Endothelial cell of umbilical vein (primary cell): Measurements from ENCODE around the gene WDR6. TPM values are rescaled to one million over a fixed set of nuclear protein-coding genes. Genes with fewer than 3 reads are reported as not detected.
"Not testable (repeated sequence)": the region's sequence is repeated elsewhere in the genome, so short reads cannot be mapped to it uniquely, and the experiment has no call there.

Experiments
- BruUV-seq: library from RNA; stranded (reverse); fragments of 400-500 nt; replicated peaks from 2 replicates; lab custom pipeline; 2021; lab: Mats Ljungman, UMichigan
- CTCF ChIA-PET: fragments of 300-600, 350-600 bp; sonication (Branson Sonifier 250); formaldehyde crosslinking; loops from one replicate; lab custom pipeline; 2021; ENCODE audit warnings: antibody characterized with exemption, inconsistent platforms; lab: Charles Lee
- POLR2A ChIA-PET: fragments of 300-600, 350-600 bp; sonication (Branson Sonifier 250); formaldehyde crosslinking; loops from one replicate; lab custom pipeline; 2021; ENCODE audit warnings: antibody characterized with exemption, inconsistent platforms; lab: Charles Lee
- DNase-seq: peaks from one replicate; pipeline ENCODE4 v3.0.0-alpha.2; 2011; ENCODE audit warnings: low read depth, low spot score
- FAIRE-seq: peaks from 2 replicates; lab custom pipeline; 2011; peaks lifted over from hg19 to GRCh38; lab: Jason Lieb, UNC
- H2AFZ ChIP-seq: 2 replicates; pipeline ENCODE4 v1.6.0; 2012; ENCODE audit warnings: low read depth, low read length, control low read depth, inconsistent platforms
- H3K27ac ChIP-seq: 2 replicates; pipeline ENCODE4 v1.5.1; 2011; ENCODE audit warnings: low read depth, mild to moderate bottlenecking, control low read depth, low read length, moderate library complexity; ENCODE audit not compliant: insufficient read depth
- H3K27me3 ChIP-seq, 2 experiments: 2 replicates each; pipeline versions ENCODE4 v1.6.0 to v1.6.1; 2011; ENCODE audit warnings: low read length in 2 of 2, mixed read lengths in 1 of 2; ENCODE audit not compliant: control insufficient read depth in 2 of 2, insufficient read depth in 2 of 2
- H3K36me3 ChIP-seq, 2 experiments: 2 replicates in 1 of 2; 3 replicates in 1 of 2; pipeline ENCODE4 v1.5.1; 2011; ENCODE audit warnings: low read length in 2 of 2, mild to moderate bottlenecking in 1 of 2, moderate library complexity in 1 of 2; ENCODE audit not compliant: control insufficient read depth in 2 of 2, insufficient read depth in 2 of 2; ENCODE audit errors: extremely low read depth in 1 of 2
- H3K4me1 ChIP-seq: 3 replicates; pipeline ENCODE4 v1.5.1; 2011; ENCODE audit warnings: mild to moderate bottlenecking, low read length; ENCODE audit not compliant: control insufficient read depth, insufficient read depth; ENCODE audit errors: extremely low read depth
- H3K4me2 ChIP-seq: 2 replicates; pipeline ENCODE4 v1.6.1; 2011; ENCODE audit warnings: low read length, control low read depth, mixed read lengths; ENCODE audit not compliant: insufficient read depth
- H3K4me3 ChIP-seq, 3 experiments: fragments of 200-600 bp in 1 of 3; sonication (generic), shearing (Covaris generic) in 1 of 3; replicated peaks in 1 of 3; 2 replicates each; pipeline ENCODE4 v1.5.1; 2011 to 2016; ENCODE audit warnings: control low read depth in 3 of 3, low read length in 3 of 3, mild to moderate bottlenecking in 2 of 3, inconsistent platforms in 1 of 3, low read depth in 1 of 3, moderate library complexity in 1 of 3; ENCODE audit not compliant: insufficient read depth in 1 of 3
- H3K79me2 ChIP-seq: 2 replicates; pipeline ENCODE4 v1.6.0; 2012; ENCODE audit warnings: low read length, inconsistent platforms; ENCODE audit not compliant: control insufficient read depth, insufficient read depth
- H3K9ac ChIP-seq: replicated peaks from 2 replicates; pipeline ENCODE3; 2011; ENCODE audit warnings: low read length, control low read depth; ENCODE audit not compliant: insufficient read depth; ENCODE audit errors: extremely low read depth
- H3K9me1 ChIP-seq: replicated peaks from 3 replicates; pipeline ENCODE4 v1.6.0; 2011; ENCODE audit warnings: mild to moderate bottlenecking, low read length; ENCODE audit not compliant: control insufficient read depth, insufficient read depth; ENCODE audit errors: extremely low read depth
- H3K9me3 ChIP-seq: replicated peaks from 2 replicates; pipeline ENCODE4 v1.5.1; 2012; ENCODE audit warnings: low read length, inconsistent platforms; ENCODE audit not compliant: control insufficient read depth, insufficient read depth
- H4K20me1 ChIP-seq: replicated peaks from 2 replicates; pipeline ENCODE3; 2011; ENCODE audit warnings: mild to moderate bottlenecking, low read length; ENCODE audit not compliant: control insufficient read depth, insufficient read depth; ENCODE audit errors: extremely low read depth
- GATA2 ChIP-seq: IDR thresholded peaks from 2 replicates; pipeline ENCODE4 v1.7.0; 2011; ENCODE audit warnings: low read depth, mild to moderate bottlenecking, moderate library complexity, mixed read lengths, low read length; ENCODE audit not compliant: insufficient read length, insufficient read depth
- POLR2A ChIP-seq: IDR thresholded peaks from 2 replicates; pipeline ENCODE4 v1.6.1; 2012; ENCODE audit warnings: low read depth, mild to moderate bottlenecking, control low read depth, low read length
- POLR2AphosphoS5 ChIP-seq: IDR thresholded peaks from 2 replicates; pipeline ENCODE4 v1.6.1; 2012; ENCODE audit warnings: low read depth, mild to moderate bottlenecking, control low read depth, low read length, moderate library complexity; ENCODE audit not compliant: insufficient read depth
- dilution Hi-C: fragments of 300-500 bp; cut with MboI; formaldehyde crosslinking; loops from one replicate; pipeline ENCODE4 v1.15.0; 2019; ENCODE audit warnings: low sequenced_read_pairs; ENCODE audit not compliant: extremely low pct_ligation_motif_present
- intact Hi-C: fragments of 100-400 bp; cut with micrococcal nuclease; formaldehyde crosslinking; loops from one replicate; pipeline ENCODE4 v1.10.0; 2022
- polyA plus RNA-seq, 4 experiments: library from polyadenylated mRNA; depleted of rRNA in 3 of 4; stranded (reverse) in 3 of 4; unstranded in 1 of 4; fragments of >200 nt; gene quantifications; 2 replicates each; pipeline versions ENCODE4 v1.2.1 to v1.2.3, GENCODE V29; 2011 to 2012; ENCODE audit warnings: missing spikeins in 1 of 4
- total RNA-seq: library from RNA; stranded (reverse); gene quantifications from 2 replicates; pipeline ENCODE4 v1.2.3, GENCODE V29; 2021

Gene WDR6
- total and polyA plus RNA-seq, 2 donors (not counting 3 experiments of a cell fraction or from before 2014, with no cell fraction given) = 192 to 319 TPM

DNA sequence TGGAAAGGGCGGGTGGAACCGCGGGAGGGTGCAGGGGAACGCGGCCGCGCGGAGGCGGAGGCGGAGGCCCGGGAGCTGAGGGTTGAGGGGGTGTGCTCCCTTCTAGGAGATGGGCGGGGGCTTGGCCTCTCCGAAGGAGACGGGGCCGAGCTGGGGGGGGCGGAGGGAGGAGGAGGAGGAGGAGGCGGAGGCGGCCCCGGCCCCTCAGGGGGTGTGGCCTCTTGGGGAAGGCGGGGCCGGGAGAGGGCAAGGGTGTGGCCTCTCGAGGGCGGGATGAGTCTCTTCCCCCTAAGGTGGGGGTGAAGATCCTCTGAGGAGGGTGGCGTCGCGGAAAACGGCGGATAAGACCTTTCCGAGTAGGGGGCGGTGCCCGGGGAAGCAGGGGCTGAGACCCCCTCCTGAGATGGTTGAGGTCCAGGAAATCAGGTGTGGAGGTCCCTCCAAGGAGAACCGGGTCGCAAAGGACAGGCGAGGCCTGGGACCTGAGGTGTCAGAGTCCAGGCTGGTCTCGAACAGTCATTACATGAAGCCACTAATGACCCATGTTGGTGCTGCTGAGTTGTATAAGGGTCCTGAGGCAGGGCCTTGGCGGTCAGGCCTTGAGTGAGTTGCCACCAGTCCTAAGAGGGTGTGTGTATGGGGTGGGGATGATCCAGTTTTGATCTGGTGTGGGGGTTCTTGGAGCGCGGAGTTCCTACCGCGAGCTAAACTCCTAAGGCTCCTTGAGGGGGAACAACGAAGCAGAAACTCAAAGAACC is 759 bp downstream of the WDR6 start:
- H2AFZ ChIP-seq = peak overlapping the region; percentile 0

DNA sequence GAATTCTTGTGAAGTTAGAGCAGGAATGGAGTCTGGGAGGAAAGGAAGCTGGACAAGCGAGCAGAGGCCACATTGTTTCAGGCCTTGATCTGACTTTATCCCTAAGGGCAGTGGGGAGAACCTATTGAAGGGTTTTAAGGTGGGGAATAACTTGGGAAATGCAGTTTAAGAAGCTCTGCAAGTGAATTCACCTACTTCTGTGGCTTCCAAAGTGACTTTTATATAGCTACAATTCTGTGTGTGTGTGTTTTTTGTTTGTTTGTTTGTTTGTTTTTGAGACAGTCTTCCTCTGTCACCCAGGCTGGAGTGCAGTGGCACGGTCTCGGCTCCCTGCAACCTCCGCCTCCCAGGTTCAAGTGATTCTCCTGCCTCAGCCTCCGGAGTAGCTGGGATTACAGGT is 1.4 kb downstream of the WDR6 start:
- H3K9ac ChIP-seq, H3K27me3 ChIP-seq, H2AFZ ChIP-seq, dilution Hi-C loops, DNase-seq, H3K27ac ChIP-seq, H3K9me3 ChIP-seq, H3K9me1 ChIP-seq, H3K4me3 ChIP-seq, H4K20me1 ChIP-seq, intact Hi-C loops: not testable (repeated sequence)
- ChIA-PET POLR2A (interaction anchor here (1.0 to 3.7 kb wide), 5 partner anchors 8 to 21 kb away, joined by 3 to 40 read pairs (median 4); partner anchors contain the start of genes DALRD3, IMPDH2, NDUFAF3 and P4HTM), CTCF (interaction anchor here (0.7 to 12.8 kb wide), 4 partner anchors 13 to 441 kb away, joined by 3 to 254 read pairs (median 32); partner anchors contain the start of genes NDUFAF3 and P4HTM)
- H3K4me2 ChIP-seq = peak overlapping the region; percentile 70
- TF ChIP-seq POLR2A = peak; percentile 24
- peak; percentile 60 for FAIRE-seq
- TSS peak; percentile 5 for BruUV-seq
- H3K36me3 ChIP-seq = peaks cover 0 to 21% of the 10 kb centered on the region in 2 experiments
- H3K79me2 ChIP-seq = peaks cover 38% of the 10 kb centered on the region
- peaks cover 15% of the 10 kb centered on the region for H3K4me1 ChIP-seq

More for the DNA sequence above, 759 bp downstream of the WDR6 start:
- Histone ChIP-seq H3K79me2 (peaks cover 35% of the 10 kb centered on the region), H3K4me3 (peak overlapping the region; percentile 39 to 93 (median 46)), H3K27ac (peak overlapping the region; percentile 57), H3K9me3 (no peaks in the 10 kb centered on the region), H3K9ac (peak overlapping the region; percentile 96), H3K4me2 (peak overlapping the region; percentile 70), H4K20me1 (no peaks in the 10 kb centered on the region), H3K27me3 (no peaks in the 10 kb centered on the region), H3K4me1 (peaks cover 15% of the 10 kb centered on the region), H3K9me1 (no peaks in the 10 kb centered on the region), H3K36me3 (peaks cover 0 to 16% of the 10 kb centered on the region in 2 experiments)
- CTCF ChIA-PET = interaction anchor here (0.9 to 12.8 kb wide), 8 partner anchors 8 to 441 kb away, joined by 4 to 254 read pairs (median 9); partner anchors contain the start of genes DALRD3, IMPDH2, NDUFAF3 and P4HTM
- dilution Hi-C loops (no loop called here), intact Hi-C loops (loop anchor here (1.0 kb wide), 3 partner anchors 13 to 21 kb away; partner anchors contain the start of gene IMPDH2)
- TF ChIP-seq POLR2AphosphoS5 (peak; percentile 1), GATA2 (no peak)
- FAIRE-seq (no peak), DNase-seq (peak; percentile 75)
- BruUV-seq = no TSS peak
- POLR2A ChIA-PET = interaction anchor here (1.4 to 3.7 kb wide), 6 partner anchors 9 to 21 kb away, joined by 8 to 40 read pairs (median 13); partner anchors contain the start of genes DALRD3, IMPDH2, NDUFAF3 and P4HTM
